GM23338 (cell line): ENCODE measurements around the gene CMIP. TPM values are rescaled to one million over a fixed set of nuclear protein-coding genes. Genes with fewer than 3 reads are reported as not detected.

Experiments
- ATAC-seq: fragments of 200-7000 bp; cut with Tn5 transposase; 3 replicates; pipeline ENCODE4 v1.9.1; 2020
- DNase-seq: peaks from one replicate; pipeline ENCODE4 v3.0.0-alpha.2; 2015; ENCODE audit warnings: low spot score
- H2AFZ ChIP-seq: fragments of 200-600 bp; sonication (generic); 2 replicates; pipeline ENCODE4 v1.8.0; 2016; ENCODE audit warnings: antibody characterized with exemption, mild to moderate bottlenecking, moderate library complexity
- H3F3A ChIP-seq: fragments of 200-600 bp; sonication (generic); replicated peaks from 2 replicates; pipeline ENCODE4 v1.8.0; 2017; ENCODE audit warnings: antibody characterized with exemption, mixed run types, low read depth
- H3K27ac ChIP-seq: fragments of 200-600 bp; sonication (generic); 2 replicates; pipeline ENCODE4 v1.6.1; 2016; ENCODE audit warnings: low read depth
- H3K27me3 ChIP-seq: fragments of 200-600 bp; sonication (generic); 2 replicates; pipeline ENCODE4 v1.8.0; 2016; ENCODE audit warnings: mild to moderate bottlenecking, mixed run types, moderate library complexity; ENCODE audit not compliant: insufficient read depth
- H3K36me3 ChIP-seq: fragments of 200-600 bp; sonication (generic); 2 replicates; pipeline ENCODE4 v1.8.0; 2016; ENCODE audit warnings: mild to moderate bottlenecking; ENCODE audit not compliant: insufficient read depth
- H3K4me1 ChIP-seq: fragments of 200-600 bp; sonication (generic); 2 replicates; pipeline ENCODE4 v1.8.0; 2016; ENCODE audit warnings: mild to moderate bottlenecking, moderate library complexity; ENCODE audit not compliant: insufficient read depth
- H3K4me2 ChIP-seq: fragments of 200-600 bp; sonication (generic); 2 replicates; pipeline ENCODE4 v1.7.1; 2017; ENCODE audit warnings: mixed run types
- H3K4me3 ChIP-seq: fragments of 200-600 bp; sonication (generic); 2 replicates; pipeline ENCODE4 v1.6.1; 2016; ENCODE audit warnings: mixed run types
- H3K79me2 ChIP-seq: fragments of 200-600 bp; sonication (generic); replicated peaks from 2 replicates; pipeline ENCODE4 v1.8.0; 2017; ENCODE audit warnings: mild to moderate bottlenecking; ENCODE audit not compliant: insufficient read depth
- H3K9me2 ChIP-seq: fragments of 200-600 bp; sonication (generic); 2 replicates; pipeline ENCODE4 v1.8.0; 2017; ENCODE audit not compliant: insufficient read depth
- H4K20me1 ChIP-seq: fragments of 200-600 bp; sonication (generic); replicated peaks from 2 replicates; pipeline ENCODE4 v1.8.0; 2017; ENCODE audit warnings: mild to moderate bottlenecking; ENCODE audit not compliant: insufficient read depth
- H3K27ac Mint-ChIP-seq: 2 replicates; pipeline ENCODE4 v1.8.0; 2020; ENCODE audit warnings: inconsistent platforms, mild to moderate bottlenecking, moderate library complexity, mixed read lengths
- H3K27me3 Mint-ChIP-seq: 3 replicates; pipeline ENCODE4 v1.8.0; 2022; ENCODE audit warnings: low read depth, mild to moderate bottlenecking, moderate library complexity, mixed read lengths, inconsistent platforms; ENCODE audit not compliant: insufficient read depth, poor library complexity
- H3K36me3 Mint-ChIP-seq: 3 replicates; pipeline ENCODE4 v1.8.0; 2021; ENCODE audit warnings: low read depth, mild to moderate bottlenecking, inconsistent platforms, moderate library complexity, mixed read lengths
- H3K4me1 Mint-ChIP-seq: 3 replicates; pipeline ENCODE4 v1.8.0; 2020; ENCODE audit warnings: mild to moderate bottlenecking, inconsistent platforms, mixed read lengths
- H3K4me3 Mint-ChIP-seq: 3 replicates; pipeline ENCODE4 v1.8.0; 2021; ENCODE audit warnings: moderate library complexity, mild to moderate bottlenecking, inconsistent platforms, mixed read lengths
- H3K9me3 Mint-ChIP-seq: 3 replicates; pipeline ENCODE4 v1.8.0; 2020; ENCODE audit warnings: moderate library complexity, mild to moderate bottlenecking, inconsistent platforms, mixed read lengths
- CREB1 ChIP-seq: fragments of 250-450 bp; sonication (Bioruptor Pico); IDR thresholded peaks from 2 replicates; pipeline ENCODE4 v1.5.0; 2020; ENCODE audit warnings: low read depth, mild to moderate bottlenecking, moderate library complexity
- EZH2 ChIP-seq: fragments of 200-600 bp; sonication (generic); IDR thresholded peaks from one replicate; pipeline ENCODE4 v1.8.0; 2017; ENCODE audit warnings: antibody characterized with exemption, mild to moderate bottlenecking, low read depth; ENCODE audit not compliant: unreplicated experiment
- EZH2phosphoT487 ChIP-seq: fragments of 200-600 bp; sonication (generic); IDR thresholded peaks from one replicate; pipeline ENCODE4 v1.8.1; 2018; ENCODE audit warnings: antibody characterized with exemption; ENCODE audit not compliant: unreplicated experiment
- JUNB ChIP-seq: IDR thresholded peaks from one replicate; pipeline ENCODE4 v1.6.1; 2016; ENCODE audit warnings: antibody characterized with exemption; ENCODE audit not compliant: unreplicated experiment
- STAT1 ChIP-seq: IDR thresholded peaks from one replicate; pipeline ENCODE4 v1.6.1; 2016; ENCODE audit warnings: antibody characterized with exemption; ENCODE audit not compliant: unreplicated experiment
- ZNF114 ChIP-seq: fragments of 250-450 bp; sonication (Bioruptor Pico); IDR thresholded peaks from 2 replicates; pipeline ENCODE4 v1.5.0; 2020; ENCODE audit warnings: mild to moderate bottlenecking, moderate library complexity
- polyA plus RNA-seq: library from polyadenylated mRNA; unstranded; fragments of >200 nt; fragmentation: Nextera tagmentation; extraction: Ambion mirVana; gene quantifications from 2 replicates; pipeline ENCODE4 v1.2.1, GENCODE V29; 2016
- total RNA-seq: library from RNA; depleted of rRNA; stranded (reverse); fragments of >200 nt; shearing (Covaris generic); gene quantifications from 2 replicates; pipeline ENCODE4 v1.2.3, GENCODE V29; 2014
- TF ChIP-seq, protein P1 (sequence below): fragments of 250-450 bp; sonication (Bioruptor Pico); IDR thresholded peaks from 2 replicates; pipeline ENCODE4 v1.5.0; 2020; ENCODE audit warnings: mild to moderate bottlenecking, moderate library complexity
- TF ChIP-seq, protein P2 (sequence below): IDR thresholded peaks from 2 replicates; pipeline ENCODE4 v1.6.1; 2016; ENCODE audit warnings: antibody characterized with exemption
- TF ChIP-seq, protein P3 (sequence below): IDR thresholded peaks from one replicate; pipeline ENCODE4 v1.6.1; 2018; ENCODE audit warnings: antibody characterized with exemption; ENCODE audit not compliant: unreplicated experiment

Gene CMIP
- total and polyA plus RNA-seq, 2 experiments from 2014 or later = 9.5 to 62.3 TPM

DNA sequence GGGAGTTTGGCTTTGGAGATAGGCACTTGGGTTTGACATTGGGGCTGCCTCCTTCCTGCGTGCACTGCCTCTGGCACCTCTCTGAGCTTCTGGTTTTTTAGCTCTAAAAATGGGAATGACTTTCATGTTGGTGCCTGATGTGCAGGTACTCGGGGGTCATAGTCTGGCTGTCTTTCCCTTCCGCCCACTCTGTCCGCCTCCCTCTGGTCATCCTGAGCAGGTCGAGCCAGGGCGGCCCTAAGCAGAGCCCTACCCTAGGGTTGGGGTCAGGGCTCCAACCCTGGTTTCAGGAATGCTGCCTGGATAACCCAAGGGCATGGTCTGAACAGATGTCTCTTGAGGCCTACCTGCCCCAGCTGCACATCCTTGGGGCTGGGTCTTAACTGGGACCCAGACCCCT, 64.8 kb downstream of the CMIP start (continued):
- TF ChIP-seq, protein P1, sequence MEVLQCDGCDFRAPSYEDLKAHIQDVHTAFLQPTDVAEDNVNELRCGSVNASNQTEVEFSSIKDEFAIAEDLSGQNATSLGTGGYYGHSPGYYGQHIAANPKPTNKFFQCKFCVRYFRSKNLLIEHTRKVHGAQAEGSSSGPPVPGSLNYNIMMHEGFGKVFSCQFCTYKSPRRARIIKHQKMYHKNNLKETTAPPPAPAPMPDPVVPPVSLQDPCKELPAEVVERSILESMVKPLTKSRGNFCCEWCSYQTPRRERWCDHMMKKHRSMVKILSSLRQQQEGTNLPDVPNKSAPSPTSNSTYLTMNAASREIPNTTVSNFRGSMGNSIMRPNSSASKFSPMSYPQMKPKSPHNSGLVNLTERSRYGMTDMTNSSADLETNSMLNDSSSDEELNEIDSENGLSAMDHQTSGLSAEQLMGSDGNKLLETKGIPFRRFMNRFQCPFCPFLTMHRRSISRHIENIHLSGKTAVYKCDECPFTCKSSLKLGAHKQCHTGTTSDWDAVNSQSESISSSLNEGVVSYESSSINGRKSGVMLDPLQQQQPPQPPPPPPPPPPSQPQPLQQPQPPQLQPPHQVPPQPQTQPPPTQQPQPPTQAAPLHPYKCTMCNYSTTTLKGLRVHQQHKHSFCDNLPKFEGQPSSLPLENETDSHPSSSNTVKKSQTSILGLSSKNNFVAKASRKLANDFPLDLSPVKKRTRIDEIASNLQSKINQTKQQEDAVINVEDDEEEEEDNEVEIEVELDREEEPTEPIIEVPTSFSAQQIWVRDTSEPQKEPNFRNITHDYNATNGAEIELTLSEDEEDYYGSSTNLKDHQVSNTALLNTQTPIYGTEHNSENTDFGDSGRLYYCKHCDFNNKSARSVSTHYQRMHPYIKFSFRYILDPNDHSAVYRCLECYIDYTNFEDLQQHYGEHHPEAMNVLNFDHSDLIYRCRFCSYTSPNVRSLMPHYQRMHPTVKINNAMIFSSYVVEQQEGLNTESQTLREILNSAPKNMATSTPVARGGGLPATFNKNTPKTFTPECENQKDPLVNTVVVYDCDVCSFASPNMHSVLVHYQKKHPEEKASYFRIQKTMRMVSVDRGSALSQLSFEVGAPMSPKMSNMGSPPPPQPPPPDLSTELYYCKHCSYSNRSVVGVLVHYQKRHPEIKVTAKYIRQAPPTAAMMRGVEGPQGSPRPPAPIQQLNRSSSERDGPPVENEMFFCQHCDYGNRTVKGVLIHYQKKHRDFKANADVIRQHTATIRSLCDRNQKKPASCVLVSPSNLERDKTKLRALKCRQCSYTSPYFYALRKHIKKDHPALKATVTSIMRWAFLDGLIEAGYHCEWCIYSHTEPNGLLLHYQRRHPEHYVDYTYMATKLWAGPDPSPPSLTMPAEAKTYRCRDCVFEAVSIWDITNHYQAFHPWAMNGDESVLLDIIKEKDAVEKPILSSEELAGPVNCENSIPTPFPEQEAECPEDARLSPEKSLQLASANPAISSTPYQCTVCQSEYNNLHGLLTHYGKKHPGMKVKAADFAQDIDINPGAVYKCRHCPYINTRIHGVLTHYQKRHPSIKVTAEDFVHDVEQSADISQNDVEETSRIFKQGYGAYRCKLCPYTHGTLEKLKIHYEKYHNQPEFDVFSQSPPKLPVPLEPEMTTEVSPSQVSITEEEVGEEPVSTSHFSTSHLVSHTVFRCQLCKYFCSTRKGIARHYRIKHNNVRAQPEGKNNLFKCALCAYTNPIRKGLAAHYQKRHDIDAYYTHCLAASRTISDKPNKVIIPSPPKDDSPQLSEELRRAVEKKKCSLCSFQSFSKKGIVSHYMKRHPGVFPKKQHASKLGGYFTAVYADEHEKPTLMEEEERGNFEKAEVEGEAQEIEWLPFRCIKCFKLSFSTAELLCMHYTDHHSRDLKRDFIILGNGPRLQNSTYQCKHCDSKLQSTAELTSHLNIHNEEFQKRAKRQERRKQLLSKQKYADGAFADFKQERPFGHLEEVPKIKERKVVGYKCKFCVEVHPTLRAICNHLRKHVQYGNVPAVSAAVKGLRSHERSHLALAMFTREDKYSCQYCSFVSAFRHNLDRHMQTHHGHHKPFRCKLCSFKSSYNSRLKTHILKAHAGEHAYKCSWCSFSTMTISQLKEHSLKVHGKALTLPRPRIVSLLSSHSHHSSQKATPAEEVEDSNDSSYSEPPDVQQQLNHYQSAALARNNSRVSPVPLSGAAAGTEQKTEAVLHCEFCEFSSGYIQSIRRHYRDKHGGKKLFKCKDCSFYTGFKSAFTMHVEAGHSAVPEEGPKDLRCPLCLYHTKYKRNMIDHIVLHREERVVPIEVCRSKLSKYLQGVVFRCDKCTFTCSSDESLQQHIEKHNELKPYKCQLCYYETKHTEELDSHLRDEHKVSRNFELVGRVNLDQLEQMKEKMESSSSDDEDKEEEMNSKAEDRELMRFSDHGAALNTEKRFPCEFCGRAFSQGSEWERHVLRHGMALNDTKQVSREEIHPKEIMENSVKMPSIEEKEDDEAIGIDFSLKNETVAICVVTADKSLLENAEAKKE (CRISPR knock-in tag) = no peak

DNA sequence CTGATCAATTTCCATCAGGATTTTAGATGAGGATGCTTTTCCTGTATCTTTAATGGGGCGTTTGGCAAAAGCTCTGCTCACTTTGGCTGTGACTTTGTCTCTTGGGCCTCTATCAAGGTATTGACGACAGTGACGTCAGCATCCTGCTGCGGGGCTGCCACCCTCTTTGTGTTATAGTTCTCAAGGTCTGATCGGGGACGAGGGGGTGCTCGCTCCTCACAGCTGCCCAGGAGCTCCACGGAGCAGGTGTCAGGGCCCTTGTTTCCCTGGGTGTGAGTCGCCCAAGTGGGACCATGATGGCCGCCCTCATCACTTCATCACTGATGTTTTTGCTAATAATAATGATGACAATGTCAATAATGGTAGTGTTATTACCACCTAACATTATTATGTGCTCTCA, 65.4 kb downstream of the CMIP start:
- no peaks in the 10 kb centered on the region for H3K27me3 ChIP-seq
- H3F3A ChIP-seq = 0 out of 2 replicates have a peak, but pooled peaks cover 5% of the 10 kb centered on the region
- Mint-ChIP-seq H3K27ac (no peak overlapping the region), H3K36me3 (peaks cover 22% of the 10 kb centered on the region), H3K9me3 (peaks cover 8% of the 10 kb centered on the region; the same call in 1 of the 3 replicates), H3K4me3 (no peak overlapping the region), H3K4me1 (peaks cover 24% of the 10 kb centered on the region), H3K27me3 (peaks cover 5% of the 10 kb centered on the region)
- no peak overlapping the region for H3K4me3 ChIP-seq
- H3K4me1 ChIP-seq = peaks cover 19% of the 10 kb centered on the region
- no peak overlapping the region for H2AFZ ChIP-seq
- ATAC-seq (no peak), DNase-seq (no peak)
- H3K79me2 ChIP-seq = peaks cover 97% of the 10 kb centered on the region
- H3K4me2 ChIP-seq = no peak overlapping the region
- H4K20me1 ChIP-seq = peaks cover 47% of the 10 kb centered on the region
- H3K36me3 ChIP-seq = no peaks in the 10 kb centered on the region
- no peaks in the 10 kb centered on the region for H3K9me2 ChIP-seq
- H3K27ac ChIP-seq = no peak overlapping the region
- TF ChIP-seq EZH2 (no peak), EZH2phosphoT487 (no peak), CREB1 (no peak), STAT1 (no peak), JUNB (no peak), ZNF114 (no peak)
- TF ChIP-seq, protein P2, sequence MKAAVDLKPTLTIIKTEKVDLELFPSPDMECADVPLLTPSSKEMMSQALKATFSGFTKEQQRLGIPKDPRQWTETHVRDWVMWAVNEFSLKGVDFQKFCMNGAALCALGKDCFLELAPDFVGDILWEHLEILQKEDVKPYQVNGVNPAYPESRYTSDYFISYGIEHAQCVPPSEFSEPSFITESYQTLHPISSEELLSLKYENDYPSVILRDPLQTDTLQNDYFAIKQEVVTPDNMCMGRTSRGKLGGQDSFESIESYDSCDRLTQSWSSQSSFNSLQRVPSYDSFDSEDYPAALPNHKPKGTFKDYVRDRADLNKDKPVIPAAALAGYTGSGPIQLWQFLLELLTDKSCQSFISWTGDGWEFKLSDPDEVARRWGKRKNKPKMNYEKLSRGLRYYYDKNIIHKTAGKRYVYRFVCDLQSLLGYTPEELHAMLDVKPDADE = no peak
- TF ChIP-seq, protein P3, sequence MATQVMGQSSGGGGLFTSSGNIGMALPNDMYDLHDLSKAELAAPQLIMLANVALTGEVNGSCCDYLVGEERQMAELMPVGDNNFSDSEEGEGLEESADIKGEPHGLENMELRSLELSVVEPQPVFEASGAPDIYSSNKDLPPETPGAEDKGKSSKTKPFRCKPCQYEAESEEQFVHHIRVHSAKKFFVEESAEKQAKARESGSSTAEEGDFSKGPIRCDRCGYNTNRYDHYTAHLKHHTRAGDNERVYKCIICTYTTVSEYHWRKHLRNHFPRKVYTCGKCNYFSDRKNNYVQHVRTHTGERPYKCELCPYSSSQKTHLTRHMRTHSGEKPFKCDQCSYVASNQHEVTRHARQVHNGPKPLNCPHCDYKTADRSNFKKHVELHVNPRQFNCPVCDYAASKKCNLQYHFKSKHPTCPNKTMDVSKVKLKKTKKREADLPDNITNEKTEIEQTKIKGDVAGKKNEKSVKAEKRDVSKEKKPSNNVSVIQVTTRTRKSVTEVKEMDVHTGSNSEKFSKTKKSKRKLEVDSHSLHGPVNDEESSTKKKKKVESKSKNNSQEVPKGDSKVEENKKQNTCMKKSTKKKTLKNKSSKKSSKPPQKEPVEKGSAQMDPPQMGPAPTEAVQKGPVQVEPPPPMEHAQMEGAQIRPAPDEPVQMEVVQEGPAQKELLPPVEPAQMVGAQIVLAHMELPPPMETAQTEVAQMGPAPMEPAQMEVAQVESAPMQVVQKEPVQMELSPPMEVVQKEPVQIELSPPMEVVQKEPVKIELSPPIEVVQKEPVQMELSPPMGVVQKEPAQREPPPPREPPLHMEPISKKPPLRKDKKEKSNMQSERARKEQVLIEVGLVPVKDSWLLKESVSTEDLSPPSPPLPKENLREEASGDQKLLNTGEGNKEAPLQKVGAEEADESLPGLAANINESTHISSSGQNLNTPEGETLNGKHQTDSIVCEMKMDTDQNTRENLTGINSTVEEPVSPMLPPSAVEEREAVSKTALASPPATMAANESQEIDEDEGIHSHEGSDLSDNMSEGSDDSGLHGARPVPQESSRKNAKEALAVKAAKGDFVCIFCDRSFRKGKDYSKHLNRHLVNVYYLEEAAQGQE = no peak
